ENCODE data around the gene DOK3.
"Not testable (repeated sequence)": the region's sequence is repeated elsewhere in the genome, so short reads cannot be mapped to it uniquely, and the experiment has no call there.

DOK3 gene

DNA sequence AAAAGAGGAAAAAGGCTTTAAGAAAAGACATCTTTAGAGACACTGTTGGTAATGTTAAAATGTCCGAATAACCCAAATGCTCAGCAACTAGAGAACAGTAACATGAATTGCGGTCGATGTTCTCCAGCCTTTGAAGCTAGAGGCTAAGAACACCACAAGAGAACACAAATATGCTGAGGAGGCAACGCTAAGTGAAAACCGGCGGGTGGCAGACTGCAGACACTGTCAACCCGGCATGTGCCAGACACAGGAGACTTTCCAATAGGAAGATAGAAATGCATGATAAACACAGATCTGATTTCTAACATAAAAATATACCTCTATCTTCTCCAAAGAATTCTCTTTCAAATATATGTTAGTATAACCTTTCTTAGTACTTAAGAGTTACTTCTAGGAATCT, 25.5 kb upstream of the DOK3 start:
- no peak for DNase-seq

DNA sequence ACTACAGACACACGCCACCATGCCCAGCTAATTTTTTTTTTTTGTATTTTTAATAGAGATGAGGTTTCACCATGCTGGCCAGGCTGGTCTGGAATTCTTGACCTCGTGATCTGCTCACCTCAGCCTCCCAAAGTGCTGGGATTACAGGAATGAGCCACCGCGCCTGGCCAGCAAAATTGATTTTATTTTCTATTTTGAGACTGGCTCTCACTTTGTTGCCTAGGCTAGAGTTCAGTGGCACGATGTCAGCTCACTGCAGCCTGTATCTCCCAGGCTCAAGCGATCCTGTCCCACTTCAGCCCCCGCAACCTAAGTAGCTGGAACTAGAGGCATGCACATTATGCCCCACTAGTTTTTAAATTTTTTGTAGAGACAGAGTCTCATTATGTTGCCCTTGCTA, 24.8 kb upstream of the DOK3 start:
- not testable (repeated sequence) for DNase-seq

DNA sequence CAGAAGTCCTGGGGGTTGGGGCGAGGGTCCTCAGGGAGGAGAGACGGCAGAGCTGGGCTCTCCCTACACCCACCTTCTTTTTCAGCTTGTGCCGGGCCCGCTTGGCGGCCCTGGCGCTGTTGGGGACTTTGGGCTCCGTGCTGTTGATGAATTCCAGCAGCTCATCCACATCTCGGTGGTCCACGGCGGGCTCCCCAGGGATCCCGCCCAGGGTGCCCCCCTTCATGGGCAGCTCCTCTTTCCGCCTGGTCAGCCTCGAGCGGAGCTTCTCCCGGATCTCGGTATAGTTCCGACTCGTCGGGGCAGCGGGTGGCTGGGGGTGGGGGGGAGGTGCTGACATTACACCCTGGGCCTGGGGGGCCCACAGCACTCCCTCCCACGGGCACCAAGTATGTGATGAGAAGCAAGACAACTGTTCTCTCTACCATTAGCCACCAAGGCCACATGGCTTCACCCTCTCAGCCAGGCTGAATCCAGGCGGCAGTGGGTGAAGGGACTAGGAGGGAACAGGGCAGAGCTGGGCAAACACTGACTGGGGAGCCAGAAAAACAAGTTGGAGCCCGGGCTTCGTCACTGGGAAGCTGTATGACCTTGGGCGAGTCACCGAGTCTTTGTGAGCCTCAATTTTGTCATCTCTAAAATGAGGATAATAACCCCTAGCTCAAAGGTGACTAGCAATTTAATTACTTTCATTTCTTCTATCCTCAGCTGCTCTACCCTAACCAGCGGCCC, 21.7 kb upstream of the DOK3 start:
- no peak for DNase-seq

DNA sequence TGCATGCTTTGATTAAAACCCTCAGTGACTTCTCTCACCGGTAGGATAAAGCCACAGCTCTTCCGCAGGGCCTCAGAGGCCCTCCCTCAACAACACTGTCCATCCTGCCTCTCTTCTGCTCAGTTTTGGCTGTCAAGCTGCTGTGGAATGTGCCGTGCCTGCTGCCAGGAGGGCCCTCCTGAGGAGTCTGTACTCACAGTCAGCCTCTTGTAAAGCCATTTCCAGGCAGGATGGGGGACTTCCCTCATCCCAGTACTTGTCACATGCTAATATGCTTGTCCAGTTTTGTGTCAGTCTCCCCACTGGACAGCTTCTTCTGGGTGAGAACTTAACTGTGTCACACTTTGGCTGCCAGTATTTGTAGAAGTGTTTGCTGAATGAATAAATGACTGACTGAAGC, 21.0 kb upstream of the DOK3 start:
- DNase-seq = no peak

DNA sequence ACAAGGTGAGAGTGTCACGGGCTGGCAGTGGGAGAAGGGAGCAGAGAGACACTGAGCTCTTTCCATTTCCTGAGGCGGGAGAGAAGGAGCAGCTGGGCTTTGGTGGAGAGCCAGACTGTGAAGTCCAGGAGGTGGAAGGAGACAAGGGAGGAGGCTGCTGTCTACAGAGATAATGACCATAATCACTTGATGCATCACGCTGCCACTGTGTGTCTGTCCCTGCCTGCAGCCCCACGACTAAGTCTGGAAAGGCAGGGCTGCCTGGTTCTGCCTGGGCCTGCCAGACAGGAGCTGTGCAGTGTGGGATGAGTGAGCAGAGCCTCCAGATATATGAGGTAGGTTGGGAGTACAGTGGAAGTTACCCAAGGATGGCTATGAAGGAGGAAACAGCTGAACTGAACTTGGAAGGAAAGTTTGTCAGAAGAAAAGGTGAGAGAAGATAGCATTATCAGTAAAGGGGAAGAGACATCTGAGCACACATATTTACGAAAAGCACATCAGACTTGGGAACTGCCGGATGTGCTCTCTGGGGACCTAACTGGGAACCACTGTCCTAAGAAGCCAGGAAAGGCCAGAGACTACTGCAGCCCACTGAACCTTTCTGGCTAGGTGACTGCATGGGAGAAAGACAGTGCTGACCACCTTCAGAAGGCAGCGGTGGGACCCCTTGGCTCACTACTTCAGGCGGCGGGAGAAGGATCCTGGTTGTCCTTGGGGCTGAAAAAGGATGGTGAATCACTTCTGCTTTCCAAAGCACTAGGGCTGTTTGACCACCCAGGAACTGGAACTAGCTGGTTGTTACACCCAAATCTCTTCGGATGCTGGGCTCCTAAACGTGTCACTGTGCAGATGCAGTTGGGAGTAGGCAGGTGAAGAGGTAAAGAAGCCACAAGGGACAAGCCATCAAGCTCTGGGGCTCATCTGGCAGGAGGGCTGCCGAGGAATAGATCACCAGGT, 19.9 kb upstream of the DOK3 start:
- DNase-seq = no peak

DNA sequence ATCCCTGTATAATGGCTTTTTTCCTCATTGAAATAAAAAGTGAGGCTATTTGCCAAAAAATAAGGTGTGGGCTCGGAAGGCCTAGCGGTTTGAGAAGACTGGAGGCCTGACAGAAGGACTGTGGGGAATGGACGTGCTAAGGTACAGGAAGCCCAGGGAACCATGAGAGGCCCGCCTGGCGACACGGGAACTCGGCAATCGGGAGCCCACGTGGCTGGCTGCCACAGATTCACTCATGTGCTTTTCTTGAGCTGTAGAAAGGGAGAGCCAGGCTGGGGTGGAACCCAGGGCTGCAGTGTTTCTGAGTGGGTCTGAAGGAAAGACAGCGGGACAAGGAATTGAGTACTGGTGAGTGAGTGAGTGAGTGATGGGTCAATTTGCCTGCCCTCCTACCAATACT, 19.0 kb upstream of the DOK3 start:
- no peak for DNase-seq

DNA sequence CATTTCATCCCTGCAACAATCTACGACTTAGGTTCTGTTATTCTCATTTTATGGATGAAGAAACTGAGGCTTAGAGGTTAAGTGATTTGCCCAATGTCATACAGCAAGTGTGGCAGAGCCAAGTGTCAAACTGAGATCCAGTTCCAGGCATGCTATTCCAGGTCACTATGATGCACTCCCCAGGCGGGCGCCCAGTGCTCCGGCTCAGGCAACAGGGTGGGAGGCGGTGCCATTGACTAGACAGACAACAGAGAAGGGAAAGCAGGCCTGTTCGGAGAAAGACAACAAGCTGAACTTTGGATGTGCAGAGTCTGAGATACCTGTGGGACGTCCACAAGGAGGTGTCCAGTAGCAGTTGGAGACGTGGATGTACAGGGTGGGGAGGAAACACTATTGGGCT, 18.0 kb upstream of the DOK3 start:
- no peak for DNase-seq

DNA sequence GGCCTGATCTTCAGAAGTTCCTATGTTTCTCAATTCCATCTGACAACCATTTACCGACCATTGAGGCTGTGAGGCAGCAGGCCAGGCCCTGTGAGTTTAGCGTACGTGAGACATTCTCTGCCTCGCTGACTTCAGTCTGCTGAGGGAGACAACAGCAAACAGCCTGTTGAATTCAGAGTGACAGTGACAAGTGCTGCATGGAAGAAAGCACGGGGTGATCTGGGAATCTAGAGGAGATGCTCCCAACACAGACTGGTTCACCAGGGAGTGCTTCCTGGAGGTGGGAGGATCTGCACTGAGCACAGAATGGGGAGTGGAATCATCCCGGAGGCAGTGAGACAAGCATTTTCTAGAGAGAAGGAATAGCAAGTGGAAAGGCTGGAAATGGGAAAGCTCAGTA, 17.2 kb upstream of the DOK3 start:
- no peak for DNase-seq

DNA sequence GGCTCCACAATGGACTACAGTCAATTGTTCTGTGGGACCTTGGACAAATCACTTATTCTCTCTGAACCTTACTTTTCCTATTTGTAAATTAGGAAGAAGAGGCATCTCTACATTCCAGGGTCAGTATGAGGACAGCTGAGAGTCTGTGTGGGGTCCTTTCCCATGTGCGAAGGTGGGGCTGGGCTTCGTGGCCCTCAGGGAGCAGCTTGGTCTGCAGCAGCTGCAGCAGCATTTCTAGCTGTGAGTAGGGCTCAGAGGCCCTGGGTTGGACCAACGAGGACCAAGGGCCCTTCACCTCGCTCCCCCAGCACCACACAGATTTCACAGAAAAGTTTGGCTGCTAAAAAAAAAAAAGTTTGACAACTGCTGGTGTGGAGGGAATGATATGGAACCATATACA, 16.6 kb upstream of the DOK3 start:
- DNase-seq = no peak

DNA sequence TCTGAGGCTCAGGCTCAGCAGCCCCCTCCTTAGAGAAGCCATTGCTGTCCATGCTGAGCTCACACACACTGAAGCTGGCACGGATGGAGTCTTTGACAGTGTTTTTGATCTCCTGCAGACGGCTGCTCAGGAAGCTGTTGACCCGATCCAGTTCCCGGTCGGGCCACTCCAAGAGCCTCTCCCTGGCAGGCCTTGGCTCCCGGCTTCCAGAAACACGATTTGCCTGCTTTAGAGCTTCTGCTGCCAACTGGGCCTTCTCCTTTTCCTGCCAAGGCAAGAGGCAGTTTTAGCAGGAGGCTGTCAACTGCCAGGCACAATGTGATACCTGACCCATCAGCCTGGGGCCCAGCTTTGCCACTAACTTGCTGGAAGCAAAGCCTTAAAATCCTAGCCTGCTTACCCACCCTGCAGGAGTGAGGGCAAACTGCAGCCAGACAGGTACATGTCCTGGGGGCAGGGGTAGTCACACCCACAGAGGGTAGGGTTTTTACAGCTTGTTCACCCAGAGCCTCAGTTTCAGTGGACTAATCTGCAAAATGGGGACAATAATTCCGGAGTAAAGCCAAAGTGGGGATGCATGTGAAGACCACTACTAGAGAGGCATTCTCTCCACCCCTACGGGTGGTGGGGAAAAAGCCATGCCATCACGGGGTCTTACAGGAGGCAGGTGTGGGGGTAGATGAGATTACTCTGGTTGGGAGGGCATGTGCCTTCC, 15.5 kb upstream of the DOK3 start:
- DNase-seq = no peak

DNA sequence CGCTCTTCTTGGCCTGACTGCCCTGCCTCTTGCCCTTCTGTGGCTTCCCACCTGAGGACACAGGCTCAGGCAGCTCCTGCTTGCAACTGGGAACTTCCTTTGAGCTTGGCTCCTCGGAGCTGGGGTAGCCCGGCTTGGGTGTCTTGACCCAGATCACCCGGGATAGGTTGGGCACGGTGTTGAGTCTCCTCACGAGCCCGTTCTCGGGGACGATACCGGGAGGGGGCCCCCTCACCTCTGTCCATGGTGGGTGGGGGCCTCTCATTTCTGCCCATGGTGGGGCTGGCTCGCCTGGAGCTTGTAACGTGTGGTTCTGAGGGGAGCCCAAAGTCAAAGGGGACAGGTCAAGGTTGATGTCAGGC, 14.9 kb upstream of the DOK3 start:
- DNase-seq = no peak

DNA sequence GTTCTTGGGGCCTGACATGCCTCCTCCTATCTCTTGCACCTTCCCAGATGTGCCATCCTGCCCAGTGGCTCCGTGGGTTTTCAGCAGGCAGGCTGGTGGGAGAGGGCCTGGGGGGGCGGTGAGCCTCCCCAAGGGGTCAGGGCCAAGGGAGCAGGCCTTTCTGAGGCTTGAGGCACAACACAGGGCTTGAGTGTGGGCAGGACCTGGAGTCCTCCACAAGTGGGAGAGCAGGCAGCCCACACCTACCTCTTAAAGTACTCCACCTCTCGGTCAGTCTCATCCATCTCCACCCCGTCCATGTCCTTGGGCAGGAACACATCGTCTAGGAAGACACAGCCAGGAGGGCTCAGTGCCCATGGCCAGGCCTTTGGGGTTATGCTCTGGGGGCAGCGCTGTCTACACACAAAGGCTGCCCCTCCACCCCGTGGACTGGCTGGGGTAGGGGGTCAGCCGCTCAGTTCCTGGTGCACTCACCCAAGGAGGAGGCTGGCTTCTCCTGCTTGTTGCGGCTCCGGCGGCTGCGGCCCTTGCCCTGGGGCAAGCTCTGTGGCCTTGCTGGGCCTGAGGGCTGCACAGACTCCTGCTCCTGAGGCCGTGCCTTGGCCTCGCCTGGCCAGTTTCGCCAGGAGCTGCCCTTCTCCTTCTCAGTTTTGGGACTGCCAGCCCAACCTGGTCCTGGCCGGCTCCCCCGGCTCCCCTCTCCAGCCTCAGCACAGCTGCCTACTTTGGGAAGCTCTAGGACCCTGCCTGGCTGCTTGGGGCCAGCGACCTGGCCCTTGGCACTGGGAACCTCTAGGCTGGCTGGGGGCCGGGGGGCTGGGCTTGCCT, 14.3 kb upstream of the DOK3 start:
- no peak for DNase-seq

DNA sequence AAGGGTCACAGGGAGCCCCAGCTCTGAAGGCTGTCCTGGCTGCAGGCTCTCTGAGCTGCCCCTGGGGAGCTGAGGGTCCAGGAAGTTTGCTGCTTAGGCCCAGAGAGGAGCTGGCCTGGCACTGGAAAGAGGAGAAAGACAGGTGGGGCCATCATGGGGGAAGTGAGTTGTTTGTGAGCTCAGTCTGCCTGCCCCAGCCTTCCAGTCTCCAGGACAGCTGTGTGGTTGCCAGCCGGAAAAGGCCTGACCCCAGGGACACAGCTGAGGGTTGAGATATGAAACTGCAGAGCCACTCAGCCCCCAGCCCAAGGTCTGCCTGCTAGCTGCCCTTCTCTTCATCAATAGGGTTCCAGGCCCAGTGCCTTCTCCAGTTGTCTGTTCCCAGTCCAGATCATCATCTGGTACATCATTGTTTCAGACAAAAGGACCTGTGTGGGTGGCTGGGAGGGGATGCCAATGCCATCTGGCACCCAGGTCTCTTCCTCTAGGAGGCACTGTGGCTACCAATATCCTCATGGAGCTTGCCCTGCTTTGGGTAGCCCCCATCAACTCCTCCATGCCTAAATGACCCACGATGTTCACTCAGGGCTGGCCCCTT, 11.4 kb upstream of the DOK3 start:
- no peak for DNase-seq

DNA sequence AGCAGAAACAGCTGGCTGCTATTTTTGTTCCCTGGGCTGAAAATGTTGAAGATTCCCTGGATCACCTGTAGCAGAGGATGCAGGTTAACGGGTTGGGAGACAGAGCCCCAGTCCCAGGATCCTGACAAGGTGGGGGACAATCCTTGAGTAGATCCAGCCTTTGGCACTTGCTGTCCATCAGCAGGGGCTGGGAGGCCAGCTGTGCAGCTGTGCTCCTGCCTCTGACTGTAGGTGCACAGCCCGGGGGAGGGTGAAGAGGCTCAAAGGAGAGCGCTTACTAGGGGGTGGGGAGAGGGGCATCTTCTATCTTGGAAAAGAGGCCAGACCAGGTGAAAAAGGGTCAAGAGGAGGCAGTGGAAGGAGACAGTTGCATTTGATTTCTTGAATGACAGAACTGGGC, 10.6 kb upstream of the DOK3 start:
- DNase-seq = no peak

DNA sequence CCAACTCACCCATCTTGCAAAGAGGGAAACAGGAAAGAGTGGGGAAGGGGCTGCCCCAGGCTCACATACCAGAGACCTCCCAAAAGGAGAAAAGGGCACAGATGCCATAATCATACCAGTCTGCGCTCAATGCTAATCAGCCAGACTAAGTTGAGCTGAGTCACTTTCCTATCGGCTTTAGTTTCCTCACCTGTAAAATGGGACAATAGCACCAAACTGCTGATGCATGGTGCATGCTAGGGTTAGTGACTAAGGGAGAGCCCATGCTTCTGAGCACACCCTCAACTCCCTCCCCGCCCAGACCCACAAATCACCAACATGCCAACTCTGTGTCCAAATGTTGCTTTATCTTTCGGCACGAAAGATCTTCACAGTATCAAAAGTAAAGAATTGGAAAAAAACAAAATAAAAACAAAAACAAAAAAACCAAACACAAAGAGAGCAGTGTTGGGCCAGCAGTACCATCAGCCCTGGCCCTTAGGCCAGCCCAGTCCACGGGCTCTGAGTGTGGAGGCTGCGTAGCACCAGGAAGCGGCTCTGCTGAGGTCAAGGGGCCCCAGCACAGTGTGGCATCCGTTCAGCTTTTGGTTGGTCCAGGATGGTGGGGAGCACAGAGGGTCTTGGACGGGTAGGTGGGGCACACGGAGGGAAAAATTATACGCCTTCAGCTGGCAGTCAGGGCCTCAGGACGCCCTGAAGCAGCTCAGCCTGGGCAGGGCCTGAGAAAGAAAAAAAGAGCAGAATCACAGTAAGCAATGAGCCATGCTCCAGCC, 10.0 kb upstream of the DOK3 start:
- DNase-seq = no peak

DNA sequence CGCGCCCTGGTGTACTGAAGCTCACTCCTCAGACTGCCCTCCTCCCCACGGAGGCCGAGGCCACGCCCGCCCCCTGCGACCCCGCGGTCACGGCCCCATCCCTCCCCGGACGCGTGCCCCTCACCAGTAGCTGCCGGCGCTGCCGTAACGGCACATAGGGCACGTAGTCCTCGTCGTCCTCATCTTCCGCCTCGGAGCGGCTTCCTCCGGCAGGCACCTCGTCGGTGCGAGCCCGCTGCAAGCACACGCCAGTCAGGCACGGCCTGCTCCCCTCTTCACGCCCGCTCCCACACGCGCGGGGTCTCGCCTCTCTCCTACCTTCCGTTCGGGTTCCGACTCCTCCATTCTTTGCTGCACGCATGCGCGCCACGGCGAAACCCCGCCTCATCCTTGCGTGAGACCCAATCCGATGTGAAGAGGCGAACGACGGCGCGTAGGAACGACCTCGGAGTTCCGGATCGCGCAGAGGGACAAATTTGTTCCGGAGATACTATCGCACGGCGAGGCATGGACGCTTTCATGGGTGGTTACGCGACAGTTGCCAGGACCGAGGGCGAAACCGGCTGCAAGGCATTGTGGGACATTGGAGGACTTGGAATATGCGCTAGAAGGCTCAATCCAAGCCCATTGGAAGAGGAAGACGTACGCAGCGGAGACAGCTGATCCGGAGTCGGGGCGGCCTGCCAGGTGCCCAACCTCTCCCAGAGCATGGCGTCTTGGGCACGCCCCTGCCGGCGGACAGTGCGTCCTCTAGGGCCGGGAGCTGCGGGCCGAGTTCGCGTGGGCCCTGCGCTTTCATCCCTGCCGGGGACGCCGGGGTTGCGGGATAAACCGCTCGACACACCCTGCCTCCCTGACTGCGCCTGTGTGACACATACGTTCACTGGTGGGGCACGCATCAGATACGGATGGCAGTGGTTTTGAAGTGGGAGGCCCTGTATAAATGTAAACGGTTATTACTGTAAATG, 7.3 kb upstream of the DOK3 start, which contains the start of gene DDX41:
DDX41 (minus strand) TSS at position 361 of the 968 bp plus-strand sequence; CDS start at position 345, 16 bp downstream.
- DNase-seq = peak; percentile 96

DNA sequence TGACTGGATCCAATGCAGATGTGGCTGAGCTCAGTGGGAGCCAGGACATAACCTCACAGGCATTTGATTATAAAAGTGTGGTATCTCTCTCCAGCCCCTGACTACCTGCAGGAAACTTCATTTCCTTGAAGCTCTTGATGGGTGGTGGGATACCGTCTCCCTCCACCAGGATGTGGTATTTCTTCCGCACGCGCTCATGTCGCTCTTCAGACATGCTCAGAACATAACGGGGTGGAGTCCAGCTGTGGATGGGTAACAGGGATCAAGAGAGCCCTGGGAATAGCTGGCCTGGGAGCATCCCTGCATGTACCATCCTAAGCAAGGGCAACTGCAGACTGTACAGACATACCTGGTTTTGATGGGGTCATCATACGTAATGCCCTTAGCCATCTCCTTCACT, 6.0 kb upstream of the DOK3 start:
- DNase-seq = no peak

DNA sequence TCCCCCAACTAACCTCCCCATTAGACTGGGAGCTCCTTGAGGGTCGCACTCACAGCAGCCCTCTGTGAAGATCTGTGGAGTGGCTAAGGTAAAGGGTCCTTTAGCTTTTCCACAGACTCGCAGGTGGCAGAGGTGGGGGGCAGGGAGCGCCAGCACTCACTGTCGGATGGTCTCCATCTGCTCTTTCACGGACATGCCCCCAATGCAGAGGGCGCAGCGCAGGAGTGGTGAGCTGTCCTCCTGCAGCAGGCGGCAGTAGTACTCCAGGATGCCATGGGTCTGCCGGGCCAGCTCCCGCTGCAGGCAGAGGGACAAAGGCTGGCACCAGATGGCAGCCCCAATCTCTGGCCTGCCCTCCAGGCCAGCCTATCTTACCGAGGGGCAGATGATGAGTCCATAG, 4.9 kb upstream of the DOK3 start:
- DNase-seq = no peak

DNA sequence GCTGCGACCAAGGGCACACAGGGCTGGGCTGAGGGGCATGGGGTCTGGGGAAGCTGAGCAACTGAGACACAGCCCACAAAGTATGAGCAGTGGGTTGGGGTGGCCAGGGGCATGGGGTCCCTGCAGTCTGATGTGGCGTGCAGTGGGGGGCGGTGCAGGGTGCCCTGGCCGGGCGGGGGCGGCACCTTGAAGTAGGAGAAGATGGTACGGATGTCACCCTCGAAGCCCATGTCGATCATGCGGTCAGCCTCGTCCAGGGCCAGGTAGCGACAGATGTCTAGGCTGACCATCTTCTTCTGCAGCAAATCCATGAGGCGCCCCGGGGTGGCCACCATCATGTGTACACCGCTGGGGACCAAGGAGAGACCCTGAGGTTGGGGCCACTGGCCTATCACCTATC, 3.9 kb upstream of the DOK3 start:
- DNase-seq = no peak

DNA sequence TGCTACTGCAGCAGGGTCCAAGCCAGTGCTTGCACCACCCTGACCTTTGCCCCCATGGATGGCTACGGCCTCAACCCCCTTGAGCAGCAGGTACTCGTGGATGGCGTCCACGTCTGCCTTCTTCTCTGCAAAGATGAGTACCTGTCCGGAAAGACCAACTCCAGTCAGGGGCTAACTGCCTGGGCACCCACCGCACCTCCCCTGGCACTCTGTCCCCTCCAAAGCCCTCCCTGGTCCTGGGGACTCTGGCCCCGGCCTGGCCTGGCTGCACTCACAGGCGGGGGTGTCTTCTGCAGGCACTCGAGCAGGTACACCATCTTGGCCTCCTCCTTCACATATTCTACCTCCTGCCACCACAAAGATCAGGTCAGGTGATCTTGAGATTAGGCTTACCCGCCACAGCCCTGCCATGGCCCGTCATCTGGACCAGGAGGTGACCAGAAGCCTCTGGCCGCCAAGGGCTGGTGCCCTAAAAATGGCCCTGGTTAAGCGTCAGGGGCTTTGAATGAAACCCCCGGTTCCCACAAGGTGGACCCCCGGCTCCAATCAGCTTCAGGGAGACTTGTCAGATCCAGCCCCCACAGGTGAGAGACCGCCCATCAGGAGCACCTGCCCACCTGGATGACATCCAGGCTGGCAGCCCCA, 3.2 kb upstream of the DOK3 start:
- no peak for DNase-seq

Data from CD4-positive, alpha-beta T cell treated with Interleukin-4 for 1 hour (primary cell).